Stimulated activated CD8-positive, alpha-beta memory T cell treated with anti-CD3 and anti-CD28 coated beads, Interleukin-7, amount 100 ng/mL, for 4 hours (primary cell): ENCODE data around the gene TPTE.
"Not testable (repeated sequence)": the region's sequence is repeated elsewhere in the genome, so short reads cannot be mapped to it uniquely, and the experiment has no call there.

ENCODE experiments used
- DNase-seq, 2 donors: peaks; one replicate each; pipeline ENCODE4 v3.0.0-alpha.2; 2020; ENCODE audit warnings: low read depth in 2 of 2

The TPTE gene

GRCh38 chr21:10616535-10616934, 95.2 kb downstream of the TPTE start:
- DNase-seq = no peak

GRCh38 chr21:10617133-10617752, 95.9 kb downstream of the TPTE start:
- not testable (repeated sequence) for DNase-seq

- no peak for DNase-seq
Measured at GRCh38 chr21:10627316-10627863, 106.0 kb downstream of the TPTE start.

GRCh38 chr21:10629239-10629638, 107.9 kb downstream of the TPTE start:
- DNase-seq = not testable (repeated sequence)

DNA sequence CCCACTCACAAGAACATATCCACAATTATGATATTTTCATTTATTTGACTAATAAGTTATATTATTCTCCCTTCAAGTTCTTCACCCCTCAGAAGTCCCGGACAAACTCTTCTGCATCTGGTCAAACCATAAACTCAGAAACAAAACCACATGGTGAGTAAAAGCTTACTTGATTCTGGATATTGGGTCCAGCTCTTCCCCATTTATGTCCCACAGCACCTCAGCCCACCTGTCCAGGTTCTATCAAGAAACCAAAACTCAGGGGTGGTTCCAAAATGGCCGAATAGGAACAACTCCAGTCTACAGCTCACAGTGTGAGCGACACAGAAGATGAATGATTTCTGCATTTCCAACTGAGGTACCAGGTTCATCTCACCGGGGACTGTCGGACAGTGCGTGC, 109.4 kb downstream of the TPTE start:
- DNase-seq = not testable (repeated sequence)

DNA sequence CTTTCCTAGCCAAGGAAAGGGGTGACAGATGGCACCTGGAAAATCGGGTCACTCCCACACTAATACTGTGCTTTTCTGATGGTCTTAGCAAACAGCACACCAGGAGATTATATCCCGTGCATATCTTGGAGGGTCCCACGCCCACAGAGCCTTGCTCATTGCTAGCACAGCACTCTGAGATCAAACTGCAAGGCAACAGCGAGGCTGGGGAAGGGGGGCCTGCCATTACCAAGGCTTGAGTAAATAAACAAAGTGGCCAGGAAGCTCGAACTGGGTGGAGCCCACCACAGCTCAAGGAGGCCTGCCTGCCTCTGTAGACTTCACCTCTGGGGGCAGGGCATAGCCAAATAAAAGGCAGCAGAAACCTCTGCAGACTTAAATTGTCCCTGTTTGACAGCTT, 109.9 kb downstream of the TPTE start:
- DNase-seq = not testable (repeated sequence)

- not testable (repeated sequence) for DNase-seq
Measured at GRCh38 chr21:10638144-10638543, 116.8 kb downstream of the TPTE start.

GRCh38 chr21:10639123-10639522, 117.7 kb downstream of the TPTE start:
- DNase-seq = no peak

GRCh38 chr21:10639746-10640145, 118.4 kb downstream of the TPTE start:
- DNase-seq = not testable (repeated sequence)

DNA sequence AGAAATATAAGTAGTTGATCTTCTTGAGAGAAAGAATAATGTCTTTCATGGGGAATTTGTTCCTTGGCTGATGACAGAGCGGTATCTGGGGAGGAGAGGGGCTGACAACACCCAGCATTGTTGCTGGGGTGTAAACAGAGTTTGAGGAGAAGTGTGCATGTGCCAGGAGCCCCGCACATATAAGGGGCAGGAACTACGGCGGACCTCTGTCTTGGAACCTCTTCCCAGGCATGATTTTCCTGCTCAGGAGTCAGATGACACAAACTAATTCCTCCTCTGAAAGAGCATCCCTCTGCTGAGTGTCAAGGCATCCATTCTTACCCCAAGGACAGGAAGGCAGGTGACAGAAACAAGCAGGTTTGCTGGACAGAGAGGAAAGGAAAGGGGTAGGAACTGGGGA, 119.1 kb downstream of the TPTE start:
- no peak for DNase-seq

DNA sequence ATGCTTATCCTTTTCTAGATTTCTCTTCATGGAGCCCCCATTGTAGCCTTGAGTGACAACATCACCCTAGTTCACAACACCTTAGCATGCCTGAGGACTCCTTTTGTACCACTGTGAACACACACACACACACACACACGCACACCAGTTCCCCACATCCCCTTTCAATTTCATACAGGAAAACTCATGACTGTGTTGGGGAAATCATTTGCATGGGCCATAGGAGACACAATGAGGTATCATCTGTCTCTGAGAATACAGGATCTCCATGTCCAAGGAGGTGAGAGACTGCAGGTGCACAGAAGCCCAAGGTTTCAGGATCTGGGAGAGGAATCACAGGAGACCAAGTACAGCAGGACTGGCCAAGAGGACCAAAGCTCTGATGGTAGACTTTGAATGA, 119.7 kb downstream of the TPTE start:
- no peak for DNase-seq

- not testable (repeated sequence) for DNase-seq
Measured at GRCh38 chr21:10645667-10646066, 124.3 kb downstream of the TPTE start.

GRCh38 chr21:10649350-10650149, 128.2 kb downstream of the TPTE start:
- DNase-seq = not testable (repeated sequence)

DNA sequence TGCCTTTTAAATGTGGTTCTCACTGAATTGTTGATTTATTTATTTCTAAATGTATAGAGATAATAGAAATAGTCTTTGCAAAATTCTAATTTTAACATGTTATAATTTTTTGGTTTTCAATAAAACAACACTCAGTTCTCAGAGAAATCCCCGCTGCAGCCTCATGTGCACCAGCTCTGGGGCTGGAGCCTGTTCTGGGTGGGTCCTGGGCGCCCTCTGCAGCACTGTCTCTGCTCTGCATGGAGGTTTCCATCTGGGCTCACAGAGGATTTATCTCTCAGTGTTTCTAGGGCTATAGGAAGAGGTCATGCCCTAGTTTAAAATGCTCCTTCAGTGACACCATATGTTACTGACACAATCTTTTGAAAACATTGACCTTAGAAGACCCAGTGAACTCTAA, 128.9 kb downstream of the TPTE start:
- not testable (repeated sequence) for DNase-seq
